Measurements from ENCODE around the gene DNAJC11. TPM values are rescaled to one million over a fixed set of nuclear protein-coding genes. Genes with fewer than 3 reads are reported as not detected.

DNAJC11 gene
- polyA plus RNA-seq, 2 of the 4 experiments (the other 2 are of a cell fraction) = 35.7 to 48.5 TPM

- TF ChIP-seq, protein P1, sequence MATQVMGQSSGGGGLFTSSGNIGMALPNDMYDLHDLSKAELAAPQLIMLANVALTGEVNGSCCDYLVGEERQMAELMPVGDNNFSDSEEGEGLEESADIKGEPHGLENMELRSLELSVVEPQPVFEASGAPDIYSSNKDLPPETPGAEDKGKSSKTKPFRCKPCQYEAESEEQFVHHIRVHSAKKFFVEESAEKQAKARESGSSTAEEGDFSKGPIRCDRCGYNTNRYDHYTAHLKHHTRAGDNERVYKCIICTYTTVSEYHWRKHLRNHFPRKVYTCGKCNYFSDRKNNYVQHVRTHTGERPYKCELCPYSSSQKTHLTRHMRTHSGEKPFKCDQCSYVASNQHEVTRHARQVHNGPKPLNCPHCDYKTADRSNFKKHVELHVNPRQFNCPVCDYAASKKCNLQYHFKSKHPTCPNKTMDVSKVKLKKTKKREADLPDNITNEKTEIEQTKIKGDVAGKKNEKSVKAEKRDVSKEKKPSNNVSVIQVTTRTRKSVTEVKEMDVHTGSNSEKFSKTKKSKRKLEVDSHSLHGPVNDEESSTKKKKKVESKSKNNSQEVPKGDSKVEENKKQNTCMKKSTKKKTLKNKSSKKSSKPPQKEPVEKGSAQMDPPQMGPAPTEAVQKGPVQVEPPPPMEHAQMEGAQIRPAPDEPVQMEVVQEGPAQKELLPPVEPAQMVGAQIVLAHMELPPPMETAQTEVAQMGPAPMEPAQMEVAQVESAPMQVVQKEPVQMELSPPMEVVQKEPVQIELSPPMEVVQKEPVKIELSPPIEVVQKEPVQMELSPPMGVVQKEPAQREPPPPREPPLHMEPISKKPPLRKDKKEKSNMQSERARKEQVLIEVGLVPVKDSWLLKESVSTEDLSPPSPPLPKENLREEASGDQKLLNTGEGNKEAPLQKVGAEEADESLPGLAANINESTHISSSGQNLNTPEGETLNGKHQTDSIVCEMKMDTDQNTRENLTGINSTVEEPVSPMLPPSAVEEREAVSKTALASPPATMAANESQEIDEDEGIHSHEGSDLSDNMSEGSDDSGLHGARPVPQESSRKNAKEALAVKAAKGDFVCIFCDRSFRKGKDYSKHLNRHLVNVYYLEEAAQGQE (IDR thresholded peaks at IDR 0.05) = no peak
- TF ChIP-seq SMC3 (IDR thresholded peaks at IDR 0.05) (no peak), KDM1A (IDR thresholded peaks at IDR 0.05; ENCODE audit: low read depth) (no peak), RAD21 (conservative IDR thresholded peaks at IDR 0.05 in 1 of 2, IDR thresholded peaks at IDR 0.05 in 1 of 2) (no peak), KDM5A (IDR thresholded peaks at IDR 0.05) (no peak)
Observed at GRCh38 chr1:6731905-6732304, 30.3 kb upstream of the DNAJC11 start (continued).

GRCh38 chr1:6730880-6731279, 29.3 kb upstream of the DNAJC11 start:
- H3K27ac ChIP-seq = no peak overlapping the region
- H3K9me3 ChIP-seq = no peaks in the 10 kb centered on the region
- H3K4me1 ChIP-seq = no peaks in the 10 kb centered on the region
- H3K4me3 ChIP-seq = no peak overlapping the region
- no peak overlapping the region for H3K4me2 ChIP-seq
- POLR2A ChIA-PET = no interaction called here
- 67% methylated on average over 6 of the region's 6 CpGs for WGBS (ENCODE audit: missing lambda C conversion rate)
- CTCF ChIA-PET = interaction anchor here (1.0 kb wide), 1 partner anchor 11 kb away, joined by 5 read pairs; no protein-coding TSS in a partner anchor
- FAIRE-seq = no peak
- ATAC-seq = no peak
- no peak for DNase-seq (ENCODE audit: low read depth in 1 of 2, low spot score in 1 of 2)
- TF ChIP-seq ZSCAN20 (CRISPR knock-in tag; IDR thresholded peaks at IDR 0.05) = no peak
- TF ChIP-seq CBX8 (IDR thresholded peaks at IDR 0.05) = no peak
- no peak for TF ChIP-seq JUNB (IDR thresholded peaks at IDR 0.05)
- TF ChIP-seq HES2 (IDR thresholded peaks at IDR 0.05) = no peak
- TF ChIP-seq, protein P2, sequence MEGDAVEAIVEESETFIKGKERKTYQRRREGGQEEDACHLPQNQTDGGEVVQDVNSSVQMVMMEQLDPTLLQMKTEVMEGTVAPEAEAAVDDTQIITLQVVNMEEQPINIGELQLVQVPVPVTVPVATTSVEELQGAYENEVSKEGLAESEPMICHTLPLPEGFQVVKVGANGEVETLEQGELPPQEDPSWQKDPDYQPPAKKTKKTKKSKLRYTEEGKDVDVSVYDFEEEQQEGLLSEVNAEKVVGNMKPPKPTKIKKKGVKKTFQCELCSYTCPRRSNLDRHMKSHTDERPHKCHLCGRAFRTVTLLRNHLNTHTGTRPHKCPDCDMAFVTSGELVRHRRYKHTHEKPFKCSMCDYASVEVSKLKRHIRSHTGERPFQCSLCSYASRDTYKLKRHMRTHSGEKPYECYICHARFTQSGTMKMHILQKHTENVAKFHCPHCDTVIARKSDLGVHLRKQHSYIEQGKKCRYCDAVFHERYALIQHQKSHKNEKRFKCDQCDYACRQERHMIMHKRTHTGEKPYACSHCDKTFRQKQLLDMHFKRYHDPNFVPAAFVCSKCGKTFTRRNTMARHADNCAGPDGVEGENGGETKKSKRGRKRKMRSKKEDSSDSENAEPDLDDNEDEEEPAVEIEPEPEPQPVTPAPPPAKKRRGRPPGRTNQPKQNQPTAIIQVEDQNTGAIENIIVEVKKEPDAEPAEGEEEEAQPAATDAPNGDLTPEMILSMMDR (IDR thresholded peaks at IDR 0.05) = no peak
- TF ChIP-seq SREBF2 (IDR thresholded peaks at IDR 0.05) = no peak
- no peak for TF ChIP-seq KDM5A (IDR thresholded peaks at IDR 0.05)
- no peak for TF ChIP-seq JUN (IDR thresholded peaks at IDR 0.05)
- no peak for TF ChIP-seq MYC (IDR thresholded peaks at IDR 0.05; ENCODE audit: borderline replicate concordance, low read length)
- TF ChIP-seq RARB (CRISPR knock-in tag; IDR thresholded peaks at IDR 0.05) = no peak
- no peak for TF ChIP-seq CHD2 (IDR thresholded peaks at IDR 0.05; ENCODE audit: low read length, partially characterized antibody)
- no peak for TF ChIP-seq RAD21 (conservative IDR thresholded peaks at IDR 0.05 in 1 of 2, IDR thresholded peaks at IDR 0.05 in 1 of 2)
- TF ChIP-seq, protein P3, sequence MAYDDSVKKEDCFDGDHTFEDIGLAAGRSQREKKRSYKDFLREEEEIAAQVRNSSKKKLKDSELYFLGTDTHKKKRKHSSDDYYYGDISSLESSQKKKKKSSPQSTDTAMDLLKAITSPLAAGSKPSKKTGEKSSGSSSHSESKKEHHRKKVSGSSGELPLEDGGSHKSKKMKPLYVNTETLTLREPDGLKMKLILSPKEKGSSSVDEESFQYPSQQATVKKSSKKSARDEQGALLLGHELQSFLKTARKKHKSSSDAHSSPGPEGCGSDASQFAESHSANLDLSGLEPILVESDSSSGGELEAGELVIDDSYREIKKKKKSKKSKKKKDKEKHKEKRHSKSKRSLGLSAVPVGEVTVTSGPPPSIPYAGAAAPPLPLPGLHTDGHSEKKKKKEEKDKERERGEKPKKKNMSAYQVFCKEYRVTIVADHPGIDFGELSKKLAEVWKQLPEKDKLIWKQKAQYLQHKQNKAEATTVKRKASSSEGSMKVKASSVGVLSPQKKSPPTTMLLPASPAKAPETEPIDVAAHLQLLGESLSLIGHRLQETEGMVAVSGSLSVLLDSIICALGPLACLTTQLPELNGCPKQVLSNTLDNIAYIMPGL (CRISPR knock-in tag; IDR thresholded peaks at IDR 0.05; ENCODE audit: borderline replicate concordance) = no peak
- TF ChIP-seq ELK1 (IDR thresholded peaks at IDR 0.05; ENCODE audit: low read depth, low read length) = no peak
- no peak for TF ChIP-seq CEBPB (IDR thresholded peaks at IDR 0.05)
- no peak for TF ChIP-seq HOXB5 (CRISPR knock-in tag; IDR thresholded peaks at IDR 0.05)
- no peak for TF ChIP-seq EP300 (IDR thresholded peaks at IDR 0.05)

All from A549 (cell line).